ENCODE results near the gene NR4A1.

The NR4A1 gene

GRCh38 chr12:52054231-52054832, 3.1 kb downstream of the NR4A1 start:
- H3K9me2 ChIP-seq (replicated peaks; ENCODE audit: insufficient read depth, low read length): no peaks in the 10 kb centered on the region
- DNase-seq: no peak
- H3K9ac ChIP-seq (ENCODE audit: low read length): no peak overlapping the region
- TF ChIP-seq EZH2 (optimal IDR thresholded peaks at IDR 0.05; ENCODE audit: low read depth, low read length): no peak
- no peak for TF ChIP-seq EZH2phosphoT487 (IDR thresholded peaks at IDR 0.05; ENCODE audit: low read length)
- no peak for TF ChIP-seq CTCF (IDR thresholded peaks at IDR 0.05; ENCODE audit: low read length)
- H3K36me3 ChIP-seq (replicated peaks; ENCODE audit: insufficient read depth, low read length): no peaks in the 10 kb centered on the region
- H3K4me2 ChIP-seq (ENCODE audit: low read depth, low read length): no peak overlapping the region
- H3K79me2 ChIP-seq (ENCODE audit: low read length): no peaks in the 10 kb centered on the region
- no peaks in the 10 kb centered on the region for H3K9me3 ChIP-seq (replicated peaks; ENCODE audit: insufficient read depth, low read length)
- H3F3A ChIP-seq (ENCODE audit: insufficient read depth, low read length): peaks cover 21% of the 10 kb centered on the region
- H3K4me1 ChIP-seq (ENCODE audit: low read length): peaks cover 26% of the 10 kb centered on the region
- no peak overlapping the region for H3K4me3 ChIP-seq (ENCODE audit: low read length)
- H3K27ac ChIP-seq (ENCODE audit: low read length): no peak overlapping the region
- H4K20me1 ChIP-seq (ENCODE audit: insufficient read depth, low read length): no peaks in the 10 kb centered on the region
- H3K27me3 ChIP-seq (replicated peaks; ENCODE audit: insufficient read depth, low read length): no peaks in the 10 kb centered on the region
- H2AFZ ChIP-seq (ENCODE audit: low read length): no peak overlapping the region

- Histone ChIP-seq H4K20me1 (ENCODE audit: insufficient read depth, low read length) (no peaks in the 10 kb centered on the region), H3K79me2 (ENCODE audit: low read length) (no peaks in the 10 kb centered on the region), H3K9ac (ENCODE audit: low read length) (no peak overlapping the region), H3K27me3 (replicated peaks; ENCODE audit: insufficient read depth, low read length) (no peaks in the 10 kb centered on the region), H3K4me1 (ENCODE audit: low read length) (peaks cover 22% of the 10 kb centered on the region), H3K4me2 (ENCODE audit: low read depth, low read length) (no peak overlapping the region), H3K9me2 (replicated peaks; ENCODE audit: insufficient read depth, low read length) (no peaks in the 10 kb centered on the region), H3K36me3 (replicated peaks; ENCODE audit: insufficient read depth, low read length) (no peaks in the 10 kb centered on the region), H3K9me3 (replicated peaks; ENCODE audit: insufficient read depth, low read length) (no peaks in the 10 kb centered on the region), H3K4me3 (ENCODE audit: low read length) (no peak overlapping the region), H2AFZ (ENCODE audit: low read length) (no peak overlapping the region), H3K27ac (ENCODE audit: low read length) (no peak overlapping the region), H3F3A (ENCODE audit: insufficient read depth, low read length) (peaks cover 20% of the 10 kb centered on the region)
- DNase-seq: no peak
- TF ChIP-seq CTCF (IDR thresholded peaks at IDR 0.05; ENCODE audit: low read length): no peak
- TF ChIP-seq EZH2phosphoT487 (IDR thresholded peaks at IDR 0.05; ENCODE audit: low read length): no peak
- TF ChIP-seq EZH2 (optimal IDR thresholded peaks at IDR 0.05; ENCODE audit: low read depth, low read length): no peak
These were observed 3.8 kb downstream of the NR4A1 start for GRCh38 chr12:52054833-52055730.

- no peak overlapping the region for H3K9ac ChIP-seq (ENCODE audit: low read length)
- H3K4me1 ChIP-seq (ENCODE audit: low read length): peaks cover 16% of the 10 kb centered on the region
- no peak overlapping the region for H3K4me2 ChIP-seq (ENCODE audit: low read depth, low read length)
- H4K20me1 ChIP-seq (ENCODE audit: insufficient read depth, low read length): no peaks in the 10 kb centered on the region
- H3K27me3 ChIP-seq (replicated peaks; ENCODE audit: insufficient read depth, low read length): no peaks in the 10 kb centered on the region
- no peak for DNase-seq
- no peaks in the 10 kb centered on the region for H3K79me2 ChIP-seq (ENCODE audit: low read length)
- H3K36me3 ChIP-seq (replicated peaks; ENCODE audit: insufficient read depth, low read length): no peaks in the 10 kb centered on the region
- TF ChIP-seq EZH2 (optimal IDR thresholded peaks at IDR 0.05; ENCODE audit: low read depth, low read length) (no peak), CTCF (IDR thresholded peaks at IDR 0.05; ENCODE audit: low read length) (no peak), EZH2phosphoT487 (IDR thresholded peaks at IDR 0.05; ENCODE audit: low read length) (no peak)
- H2AFZ ChIP-seq (ENCODE audit: low read length): no peak overlapping the region
- H3K27ac ChIP-seq (ENCODE audit: low read length): no peak overlapping the region
- no peaks in the 10 kb centered on the region for H3K9me3 ChIP-seq (replicated peaks; ENCODE audit: insufficient read depth, low read length)
- no peaks in the 10 kb centered on the region for H3K9me2 ChIP-seq (replicated peaks; ENCODE audit: insufficient read depth, low read length)
- peaks cover 12% of the 10 kb centered on the region for H3F3A ChIP-seq (ENCODE audit: insufficient read depth, low read length)
- no peak overlapping the region for H3K4me3 ChIP-seq (ENCODE audit: low read length)
These were observed 4.8 kb downstream of the NR4A1 start for GRCh38 chr12:52055731-52056711.
